GM18498 (cell line): Measurements from ENCODE around the gene RFFL.
"Not testable (repeated sequence)": the region's sequence is repeated elsewhere in the genome, so short reads cannot be mapped to it uniquely, and the experiment has no call there.

Experiments
- ATAC-seq: cut with Tn5 transposase; IDR thresholded peaks from one replicate; pipeline ENCODE4 v1.9.1; 2021; ENCODE audit warnings: mild to moderate bottlenecking, moderate library complexity; ENCODE audit not compliant: unreplicated experiment

The RFFL gene

DNA sequence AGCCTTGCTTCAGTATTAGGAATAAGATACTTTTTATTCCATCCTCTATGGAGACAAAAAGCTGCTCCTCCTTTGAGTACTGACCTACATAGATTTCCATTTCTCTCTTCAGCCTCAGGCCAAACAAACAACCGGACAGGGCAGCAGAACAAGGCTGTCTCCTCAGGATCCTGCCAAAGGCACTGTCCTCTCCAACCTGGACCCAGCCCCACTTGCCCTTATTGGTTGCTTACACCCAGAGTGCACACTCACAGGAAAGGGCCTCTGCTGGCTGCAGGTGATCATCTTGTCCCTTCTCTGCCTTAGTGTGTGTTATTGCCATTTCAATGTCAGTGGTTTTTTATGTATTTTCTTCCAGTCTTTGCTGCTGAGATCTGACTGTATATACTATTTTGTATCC lies 56.5 kb downstream of the RFFL start:
- no peak for ATAC-seq

GRCh38 chr17:35006345-35006744 lies 57.2 kb downstream of the RFFL start:
- ATAC-seq, result no peak

DNA sequence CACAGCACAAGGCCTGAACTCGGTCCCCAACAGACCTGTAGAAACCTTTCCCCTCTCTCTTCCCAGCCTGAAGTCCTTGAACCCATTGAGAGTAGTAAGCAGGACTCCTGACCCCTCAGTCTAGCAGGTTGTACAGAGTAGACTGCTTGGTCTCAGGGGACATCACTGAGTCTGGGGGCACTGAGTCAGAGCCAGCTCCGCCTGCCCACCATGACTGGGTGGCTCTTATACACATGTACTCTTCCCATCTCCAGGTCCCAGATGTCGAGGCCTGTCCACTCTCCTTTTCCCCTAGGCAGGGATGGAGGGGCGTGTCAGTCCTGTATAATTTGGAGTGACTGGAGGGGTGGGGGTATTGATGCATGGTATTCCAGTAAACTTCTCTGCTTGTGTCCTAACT lies 59.7 kb downstream of the RFFL start:
- no peak for ATAC-seq

GRCh38 chr17:35002876-35003551 lies 60.5 kb downstream of the RFFL start:
- no peak for ATAC-seq

DNA sequence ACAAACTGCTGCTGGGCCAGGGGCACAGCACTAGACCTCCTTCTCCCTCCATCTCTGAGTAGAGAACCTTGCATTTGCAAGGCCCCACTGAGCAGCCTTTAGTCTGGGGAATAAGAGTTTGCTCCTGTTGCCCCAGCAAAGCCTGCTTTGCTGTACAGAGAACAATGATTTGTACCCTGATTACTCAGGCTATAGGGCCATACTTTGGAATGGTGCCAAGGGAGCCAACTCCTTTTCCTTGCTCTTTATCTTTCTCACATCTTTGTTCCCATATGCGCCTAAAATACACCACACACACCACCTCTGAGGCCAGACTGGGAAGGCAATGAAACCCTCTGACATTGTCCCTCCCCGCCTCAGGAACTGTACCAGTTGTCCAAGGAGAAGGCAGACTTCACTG lies 62.0 kb downstream of the RFFL start:
- ATAC-seq, result no peak

GRCh38 chr17:35000965-35001364 lies 62.5 kb downstream of the RFFL start:
- not testable (repeated sequence) for ATAC-seq

DNA sequence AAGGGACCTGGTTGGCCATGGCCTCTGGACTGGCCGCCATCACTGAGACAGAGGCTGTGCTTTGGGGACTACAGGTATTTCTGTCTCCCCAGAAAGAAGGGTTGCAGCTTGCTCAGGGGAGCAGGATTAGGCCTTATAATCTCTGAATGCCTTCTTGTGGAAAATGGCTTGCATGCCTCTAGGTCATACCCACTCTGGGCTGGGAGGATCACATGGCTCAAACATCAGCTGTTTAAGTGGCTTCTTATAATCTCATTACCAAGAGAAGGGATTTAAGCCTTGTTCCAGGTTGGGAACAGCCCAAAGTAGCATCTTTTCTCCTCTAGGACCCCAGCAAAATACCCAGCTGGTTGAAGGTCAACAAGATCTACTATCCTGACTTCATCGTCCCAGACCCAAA lies 64.1 kb downstream of the RFFL start:
- no peak for ATAC-seq

DNA sequence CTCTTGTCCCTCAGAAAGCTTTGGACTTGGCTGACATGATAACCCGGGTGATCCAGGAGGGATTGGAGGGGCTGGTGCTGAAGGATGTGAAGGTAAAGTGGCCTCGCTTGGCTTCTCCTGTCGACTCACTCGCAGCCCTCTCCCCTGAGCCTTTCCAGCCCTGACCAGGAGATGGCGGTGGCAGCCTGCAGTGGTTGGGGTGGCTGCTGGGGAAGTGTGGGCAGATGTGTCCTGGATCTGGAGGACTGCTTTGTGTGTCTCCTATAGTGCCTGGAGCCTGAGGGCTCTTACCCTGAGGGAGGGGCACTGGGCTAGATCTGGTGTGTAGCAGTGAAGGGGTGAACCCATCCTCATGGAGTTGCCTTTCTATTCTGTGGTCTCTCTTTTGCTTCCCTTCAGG lies 65.3 kb downstream of the RFFL start:
- ATAC-seq, result peak; percentile 48

- no peak for ATAC-seq
These were observed 66.1 kb downstream of the RFFL start for GRCh38 chr17:34997355-34997862.

GRCh38 chr17:34996422-34997285 lies 66.9 kb downstream of the RFFL start:
- ATAC-seq, result no peak

DNA sequence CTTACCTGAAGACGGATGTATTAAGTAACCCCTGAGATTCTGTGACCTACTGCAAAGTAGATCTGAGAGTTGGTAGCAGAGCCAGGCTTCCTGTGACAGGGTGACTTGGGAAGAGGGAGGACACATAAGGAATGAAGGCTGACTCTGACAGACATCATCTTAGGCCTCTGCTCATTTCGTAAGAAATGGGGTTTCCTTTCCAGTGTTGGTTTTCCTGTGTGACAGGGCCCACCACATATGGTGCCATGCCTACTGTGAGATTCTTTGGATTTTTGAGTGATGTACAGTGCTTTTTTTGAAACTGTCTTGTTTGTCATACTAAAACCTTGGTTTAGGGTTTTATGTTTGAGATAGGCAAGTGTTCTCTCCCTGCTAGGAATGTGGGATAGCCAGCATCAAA lies 70.5 kb downstream of the RFFL start:
- ATAC-seq, result no peak

DNA sequence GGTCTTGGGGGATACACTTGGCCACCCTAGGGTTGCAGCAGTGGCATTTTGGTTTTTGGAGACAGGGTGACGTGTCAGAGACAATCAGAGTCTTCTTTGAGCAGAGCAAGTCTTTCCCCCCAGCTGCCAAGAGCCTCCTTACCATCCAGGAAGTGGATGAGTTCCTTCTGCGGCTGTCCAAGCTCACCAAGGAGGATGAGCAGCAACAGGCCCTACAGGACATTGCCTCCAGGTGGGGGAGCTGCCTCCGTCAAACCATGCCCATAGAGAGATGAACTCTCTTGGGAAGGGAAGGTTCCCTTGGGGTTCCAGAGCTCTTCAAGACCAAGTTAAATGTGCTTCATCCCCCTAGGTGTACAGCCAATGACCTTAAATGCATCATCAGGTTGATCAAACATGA lies 71.9 kb downstream of the RFFL start:
- ATAC-seq, result no peak

- no peak for ATAC-seq
These were observed 72.6 kb downstream of the RFFL start for GRCh38 chr17:34990921-34991365.

DNA sequence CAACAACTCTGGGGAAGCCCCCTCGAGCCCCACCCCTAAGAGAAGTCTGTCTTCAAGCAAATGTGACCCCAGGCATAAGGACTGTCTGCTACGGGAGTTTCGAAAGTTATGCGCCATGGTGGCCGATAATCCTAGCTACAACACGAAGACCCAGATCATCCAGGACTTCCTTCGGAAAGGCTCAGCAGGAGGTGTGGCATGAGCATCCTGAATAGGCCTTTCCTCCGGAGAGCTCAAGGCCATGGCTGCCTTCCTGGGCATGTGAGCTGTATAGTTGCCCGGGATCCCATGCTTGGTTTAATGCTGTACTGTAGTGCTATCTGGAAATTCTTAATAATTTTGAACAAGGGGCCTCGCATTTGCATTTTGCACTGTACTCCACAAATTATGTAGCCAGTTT lies 74.0 kb downstream of the RFFL start:
- no peak for ATAC-seq

DNA sequence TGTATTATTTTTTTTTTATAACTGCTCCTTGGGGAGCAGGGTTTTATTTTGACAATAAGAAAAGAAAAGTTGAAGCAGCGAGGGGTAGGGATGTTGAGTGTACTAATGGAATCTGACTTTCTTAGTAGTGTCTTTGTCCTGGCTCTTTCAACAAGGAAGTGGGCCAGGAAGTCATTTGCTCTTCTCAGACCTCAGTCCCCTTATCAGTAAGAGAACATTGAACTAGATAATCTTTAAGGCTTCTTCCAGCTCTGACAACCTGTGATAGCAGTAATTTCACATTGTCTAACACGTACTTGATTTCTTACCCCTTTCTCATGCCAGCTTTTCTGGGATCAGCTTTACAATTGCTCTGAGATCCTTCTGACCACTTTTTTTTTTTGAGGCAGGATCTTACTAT lies 74.9 kb downstream of the RFFL start:
- ATAC-seq, result no peak

DNA sequence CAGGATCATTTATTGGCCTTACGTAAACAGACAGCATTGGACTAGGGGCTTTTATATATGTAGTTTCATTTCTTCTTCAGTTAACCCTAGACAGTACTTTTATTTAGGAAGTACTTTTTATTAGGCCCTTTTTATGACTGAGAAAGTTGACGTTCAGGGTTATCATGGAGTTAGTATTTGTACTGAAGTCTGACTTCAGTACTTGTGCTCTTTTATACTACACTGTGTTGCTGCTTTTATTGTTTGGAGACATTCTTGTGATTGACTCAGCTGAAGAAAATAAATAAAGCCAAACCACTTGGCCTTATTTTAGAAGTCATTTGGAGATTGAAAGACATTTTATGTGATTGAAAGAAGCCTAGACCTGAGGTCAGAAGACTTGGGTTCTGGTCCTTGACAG lies 76.3 kb downstream of the RFFL start:
- no peak for ATAC-seq

GRCh38 chr17:34981538-34982241 lies 81.8 kb downstream of the RFFL start:
- no peak for ATAC-seq

GRCh38 chr17:34980681-34981537 lies 82.6 kb downstream of the RFFL start:
- ATAC-seq, result peak; percentile 89

GRCh38 chr17:34980353-34980680 lies 83.2 kb downstream of the RFFL start, which contains the start of gene LIG3:
Gene LIG3, plus strand, starts transcription at chr17:34980512. Its CDS starts 2,494 bp downstream, at chr17:34983006.
- ATAC-seq, result peak; percentile 84

GRCh38 chr17:34979650-34980352 lies 83.7 kb downstream of the RFFL start:
- ATAC-seq, result no peak
